Limb (tissue), 2 donors: ENCODE data around the gene HRH3.

ENCODE experiments used
- DNase-seq, 2 donors: peaks; one replicate each; pipeline ENCODE4 v3.0.0-alpha.2; 2016; ENCODE audit errors: extremely low spot score in 2 of 2

HRH3 gene

DNA sequence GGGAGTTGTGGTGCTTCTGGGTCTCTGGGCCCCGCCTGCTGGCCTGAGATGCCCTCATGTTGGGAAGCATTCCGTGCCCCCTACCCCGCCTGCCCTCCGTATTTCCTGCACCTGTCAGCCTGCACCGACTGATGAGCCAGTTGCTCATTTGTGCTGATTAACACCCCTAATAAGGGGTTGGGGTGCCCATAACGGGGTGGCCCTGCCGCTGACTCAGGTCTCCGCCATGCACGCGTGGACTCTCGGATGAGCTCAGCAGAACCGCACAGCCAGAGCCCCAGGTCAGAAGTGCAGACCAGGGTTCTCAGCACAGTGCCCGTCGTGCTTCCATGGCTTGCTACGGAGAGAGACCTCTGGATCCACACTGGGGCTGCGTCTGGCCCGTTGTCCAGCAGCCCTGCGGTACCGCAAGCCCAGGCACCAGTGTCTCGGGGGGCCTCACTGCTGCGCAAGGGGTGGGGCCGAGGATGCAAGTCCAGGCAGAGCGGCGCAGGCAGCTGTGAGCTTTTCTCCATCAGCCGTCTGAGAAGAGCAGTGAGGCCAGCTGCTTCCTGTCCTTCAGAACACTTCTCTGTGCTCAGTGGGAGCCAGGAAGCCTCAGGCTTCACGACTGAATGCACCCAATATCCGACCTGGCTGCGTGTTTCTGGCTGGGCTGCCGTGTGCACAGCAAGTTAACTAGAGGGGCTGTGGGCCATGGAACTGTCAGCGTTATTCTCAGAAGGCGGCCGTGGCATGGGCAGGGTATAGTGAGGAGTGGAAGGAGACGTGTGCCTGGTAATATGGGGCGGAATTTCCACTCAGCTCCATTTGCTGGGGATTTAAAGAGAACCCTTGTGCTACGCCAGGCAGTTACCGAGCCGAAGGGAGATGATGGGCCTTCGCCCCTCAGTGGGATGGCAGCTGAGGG is 18.6 kb downstream of the HRH3 start:
- no peak for DNase-seq

DNA sequence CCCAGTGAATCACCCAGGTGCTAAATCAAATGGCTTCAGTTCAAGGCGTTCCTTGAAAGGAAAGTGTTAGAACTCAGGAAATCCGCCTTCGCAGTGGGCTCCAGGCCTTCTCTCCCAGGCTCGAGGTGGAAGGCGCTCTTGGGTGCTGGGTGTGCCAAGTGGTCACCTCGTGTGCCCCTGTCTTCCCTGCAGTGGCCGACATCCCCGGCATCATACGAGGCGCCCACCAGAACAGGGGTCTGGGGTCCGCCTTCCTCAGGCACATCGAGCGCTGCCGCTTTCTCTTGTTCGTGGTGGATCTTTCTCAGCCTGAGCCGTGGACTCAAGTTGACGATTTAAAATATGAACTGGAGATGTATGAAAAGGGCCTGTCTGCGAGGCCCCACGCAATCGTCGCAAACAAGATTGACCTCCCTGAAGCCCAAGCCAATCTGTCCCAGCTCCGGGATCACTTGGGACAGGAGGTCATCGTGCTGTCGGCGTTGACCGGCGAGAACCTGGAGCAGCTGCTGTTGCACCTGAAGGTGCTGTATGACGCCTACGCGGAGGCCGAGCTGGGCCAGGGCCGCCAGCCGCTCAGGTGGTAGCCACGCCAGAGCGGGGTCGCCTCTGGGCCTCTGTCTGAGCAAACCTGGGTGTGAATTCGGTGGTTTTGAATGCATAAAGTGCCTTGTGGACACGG is 19.4 kb downstream of the HRH3 start:
- no peak for DNase-seq

DNA sequence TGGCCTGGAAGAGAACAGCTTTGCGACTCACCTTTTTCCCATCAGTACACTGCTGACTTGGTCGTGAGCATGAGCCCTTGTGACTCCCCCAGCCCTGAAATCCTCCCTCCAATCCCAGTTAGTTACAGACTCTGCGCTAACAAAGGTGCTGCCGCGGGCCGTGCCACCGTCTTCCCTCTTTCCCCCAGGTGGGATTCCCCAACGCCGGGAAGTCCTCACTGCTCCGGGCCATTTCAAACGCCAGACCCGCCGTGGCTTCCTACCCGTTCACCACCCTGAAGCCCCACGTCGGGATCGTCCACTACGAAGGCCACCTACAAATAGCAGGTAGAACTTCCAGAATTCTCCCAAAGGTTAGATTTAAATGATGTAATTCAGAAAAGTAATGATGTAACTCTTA is 21.1 kb downstream of the HRH3 start:
- no peak for DNase-seq

DNA sequence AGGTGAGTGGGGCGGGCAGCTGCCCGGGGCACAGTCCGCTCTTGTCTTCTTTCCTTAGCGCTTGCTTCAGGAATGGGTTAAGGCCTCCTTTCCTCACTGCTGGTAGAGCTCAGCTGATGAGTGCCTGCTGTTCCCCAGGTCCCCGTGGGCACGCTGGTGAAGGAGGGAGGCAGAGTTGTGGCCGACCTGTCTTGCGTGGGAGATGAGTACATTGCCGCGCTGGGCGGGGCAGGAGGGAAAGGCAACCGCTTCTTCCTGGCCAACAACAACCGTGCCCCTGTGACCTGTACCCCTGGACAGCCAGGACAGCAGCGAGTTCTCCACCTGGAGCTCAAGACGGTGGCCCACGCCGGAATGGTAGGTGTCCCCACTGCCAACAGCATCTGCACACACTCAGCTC is 21.6 kb downstream of the HRH3 start:
- DNase-seq = no peak

DNA sequence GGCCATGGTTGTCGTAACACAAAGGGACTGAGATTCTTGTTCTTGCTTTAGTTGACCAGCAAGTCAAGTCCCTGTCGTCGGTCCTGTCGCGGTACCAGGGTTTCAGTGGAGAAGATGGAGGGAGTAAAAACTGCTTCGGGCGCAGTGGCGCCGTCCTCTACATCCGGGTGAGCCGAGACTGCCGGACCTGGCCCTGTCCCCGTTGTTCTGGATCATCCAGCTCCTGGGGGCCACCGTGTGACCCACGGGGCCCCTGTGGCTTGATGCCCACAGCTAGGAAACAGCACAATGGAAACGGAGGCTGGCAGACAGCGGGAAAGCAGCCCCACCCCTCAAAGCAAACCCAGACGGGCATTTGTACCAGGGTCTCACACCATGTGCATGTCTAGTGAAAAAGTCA is 22.3 kb downstream of the HRH3 start:
- no peak for DNase-seq

GRCh38 chr20:62197311-62197710 is 22.8 kb downstream of the HRH3 start:
- DNase-seq = no peak

DNA sequence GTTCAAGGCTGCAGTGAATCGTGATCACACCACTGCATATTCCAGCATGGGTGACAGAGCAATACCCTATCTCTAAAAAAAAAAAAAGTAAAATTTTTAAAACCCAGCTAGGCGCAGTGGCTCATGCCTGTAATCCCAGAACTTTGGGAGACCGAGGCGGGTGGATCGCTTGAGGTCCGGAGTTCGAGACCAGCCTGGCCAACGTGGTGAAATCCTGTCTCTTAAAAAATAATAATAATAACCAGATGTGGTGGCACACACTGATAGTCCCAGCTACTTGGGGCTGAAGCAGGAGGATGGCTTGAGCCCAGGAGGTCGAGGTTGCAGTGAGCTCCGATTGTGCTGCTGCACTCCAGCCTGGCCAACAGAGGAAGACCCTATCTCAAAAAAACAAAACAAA is 23.8 kb downstream of the HRH3 start:
- DNase-seq = no peak

DNA sequence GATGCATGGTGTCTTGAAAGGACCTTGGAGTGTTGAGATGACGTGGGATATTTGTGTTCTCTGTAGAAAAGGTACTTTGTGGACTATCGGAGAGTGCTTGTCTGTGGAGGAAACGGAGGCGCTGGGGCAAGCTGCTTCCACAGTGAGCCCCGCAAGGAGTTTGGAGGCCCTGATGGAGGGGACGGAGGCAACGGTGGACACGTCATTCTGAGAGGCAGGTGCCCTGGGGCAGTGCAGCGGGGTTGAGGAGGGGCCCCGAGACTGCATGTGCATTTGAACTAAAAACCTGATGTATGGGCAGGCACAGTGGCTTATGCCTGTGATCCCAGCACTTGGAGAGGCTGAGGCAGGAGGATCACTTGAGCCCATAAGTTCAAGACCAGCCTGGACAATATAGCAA is 24.3 kb downstream of the HRH3 start:
- no peak for DNase-seq

GRCh38 chr20:62195075-62195405 is 25.0 kb downstream of the HRH3 start:
- no peak for DNase-seq

- DNase-seq = no peak
Observed at GRCh38 chr20:62193079-62194025, 26.7 kb downstream of the HRH3 start.

DNA sequence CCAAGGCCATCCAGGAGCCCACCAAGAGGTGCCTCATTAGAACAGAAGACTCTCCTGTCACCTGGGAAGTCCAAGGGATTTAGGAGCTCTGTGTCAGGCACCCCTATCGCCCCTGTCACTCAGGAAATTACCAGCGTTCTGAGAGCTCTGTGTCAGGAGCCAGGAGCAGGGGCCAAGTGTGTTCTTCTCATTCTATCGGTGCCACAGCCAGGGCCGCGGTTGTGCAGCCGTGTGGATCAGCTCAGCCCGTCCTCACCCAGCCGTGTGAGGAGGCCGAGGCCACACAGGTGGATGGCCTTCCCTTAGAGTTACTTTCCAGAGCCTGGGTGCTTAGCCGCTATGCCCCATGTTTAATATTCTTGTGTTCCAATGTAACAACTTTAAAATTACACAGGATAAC is 27.4 kb downstream of the HRH3 start:
- no peak for DNase-seq

DNA sequence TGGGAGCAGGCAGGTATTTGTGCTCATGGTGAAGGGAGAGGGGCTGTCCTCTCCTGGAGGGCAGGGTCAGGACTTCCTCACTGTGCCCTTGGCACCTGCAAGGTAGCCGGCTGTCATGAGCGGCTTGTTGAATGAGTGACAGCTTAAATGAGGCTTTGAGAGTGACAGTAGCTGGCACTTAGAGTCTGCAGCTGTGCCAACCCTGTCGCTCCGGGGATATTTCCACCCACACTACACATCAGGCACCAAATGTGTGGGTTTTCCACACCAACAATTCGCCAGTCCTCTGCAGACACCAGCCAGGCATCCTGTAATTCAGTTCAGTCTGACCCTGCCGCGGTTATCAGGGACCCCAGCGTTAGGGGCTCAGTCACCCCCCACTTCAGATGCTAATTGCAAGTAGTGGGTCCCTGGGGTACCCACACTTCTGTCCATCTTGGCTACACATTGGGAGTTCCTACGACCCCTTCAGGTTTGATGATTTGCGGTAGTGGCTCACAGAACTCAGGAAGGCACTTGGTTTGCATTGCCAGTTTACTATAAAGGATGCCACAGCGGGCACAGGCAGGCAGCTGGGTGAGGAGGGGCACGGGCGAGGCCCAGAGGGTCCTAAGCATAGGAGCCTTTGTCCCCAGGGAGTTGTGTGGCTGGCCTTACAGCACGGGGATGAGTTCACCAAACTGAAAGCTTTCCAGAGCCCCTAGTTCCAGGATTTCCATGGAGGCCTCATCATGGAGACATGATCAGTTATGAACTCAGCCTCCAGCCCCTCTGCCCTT is 28.1 kb downstream of the HRH3 start:
- no peak for DNase-seq

GRCh38 chr20:62190639-62191411 is 29.3 kb downstream of the HRH3 start:
- no peak for DNase-seq

DNA sequence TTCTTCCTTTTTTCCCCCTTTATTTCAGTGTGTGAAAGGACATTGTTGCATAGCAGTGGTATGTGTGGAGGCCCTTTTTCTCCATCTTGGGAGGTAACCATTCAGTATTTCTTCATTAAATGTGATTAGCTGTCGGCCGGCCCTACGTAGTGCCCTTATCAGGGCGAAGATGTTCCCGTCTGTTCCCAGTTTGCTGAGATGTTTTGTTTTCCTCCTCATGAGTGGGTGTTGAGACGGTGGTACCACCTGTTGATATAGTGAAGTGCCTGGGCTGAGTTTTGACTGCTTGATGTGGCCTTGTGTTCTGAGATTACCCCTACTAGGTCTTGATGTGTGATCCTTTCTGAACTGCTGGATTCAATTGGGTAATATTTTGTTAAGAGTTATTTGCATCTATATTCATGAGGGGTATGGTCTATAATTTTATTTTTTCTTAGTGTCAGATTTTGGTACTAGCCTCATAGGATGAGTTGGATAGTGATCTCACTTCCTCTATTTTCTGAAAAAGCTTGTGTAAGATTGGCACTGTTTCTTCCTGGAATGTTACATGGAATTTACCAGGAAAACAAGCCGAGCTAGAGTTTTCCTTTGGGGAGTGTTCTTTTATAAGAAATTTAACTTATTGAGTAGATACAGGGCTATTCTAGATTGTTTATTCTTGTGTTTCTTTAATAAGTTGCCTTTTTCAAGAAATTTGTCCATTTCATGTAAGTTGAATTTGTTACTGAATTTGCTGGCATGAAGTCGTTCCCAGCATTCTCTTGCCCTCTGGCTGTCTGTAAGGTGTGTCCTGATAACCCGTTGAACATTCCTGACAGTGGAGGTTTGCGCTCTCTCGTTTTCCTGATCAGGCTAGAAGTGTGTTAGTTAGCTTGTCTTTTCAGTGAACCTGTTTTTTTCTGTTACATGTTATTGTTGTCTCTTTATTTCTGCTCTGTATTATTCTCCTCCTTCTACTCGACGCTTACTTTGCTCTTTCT is 32.9 kb downstream of the HRH3 start:
- DNase-seq = no peak

GRCh38 chr20:62186096-62186426 is 34.0 kb downstream of the HRH3 start:
- DNase-seq = no peak

- DNase-seq = no peak
Observed at GRCh38 chr20:62183426-62184142, 36.5 kb downstream of the HRH3 start.

GRCh38 chr20:62182469-62183425 is 37.3 kb downstream of the HRH3 start, which contains the start of gene MTG2:
Gene MTG2 (plus strand): TSS chr20:62183028. CDS start chr20:62193421, 10,393 bp downstream.
- peak; percentile 95 to 96 for DNase-seq
